Renal cortical epithelial cell (primary cell): Measurements from ENCODE around the gene CTPS2. TPM values are rescaled to one million over a fixed set of nuclear protein-coding genes. Genes with fewer than 3 reads are reported as not detected.
A peak's percentile ranks its signal among the peaks of the same experiment; 100 is the strongest.
"Not testable (repeated sequence)": the region's sequence is repeated elsewhere in the genome, so short reads cannot be mapped to it uniquely, and the experiment has no call there.

Source experiments
- DNase-seq: peaks from one replicate; pipeline ENCODE4 v3.0.0-alpha.2; 2011; ENCODE audit warnings: low read depth
- total RNA-seq: library from RNA; depleted of rRNA; stranded (reverse); fragments of >200 nt; gene quantifications from 2 replicates; pipeline ENCODE4 v1.2.3, GENCODE V29; 2014

The CTPS2 gene
- total RNA-seq, 1 donor from 2014 or later, result 25.3 TPM

DNA sequence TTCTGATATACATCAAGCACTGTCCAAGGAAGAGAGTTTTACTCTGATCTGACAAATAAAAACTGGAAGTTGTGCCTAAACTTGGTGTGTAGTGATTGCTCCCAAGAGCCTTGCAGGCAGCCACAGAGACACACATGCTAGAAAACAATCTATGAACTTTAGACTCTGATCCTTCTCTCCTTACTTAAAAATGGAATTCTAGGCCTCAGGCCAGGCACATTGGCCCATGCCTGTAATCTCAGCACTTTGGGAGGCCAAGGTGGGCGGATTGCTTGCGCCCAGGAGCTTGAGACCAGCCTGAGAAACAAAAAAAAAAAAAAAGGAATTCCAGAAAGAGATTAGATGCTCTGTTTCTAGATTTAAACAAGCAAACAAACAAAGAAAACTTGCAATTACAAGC lies 108.1 kb downstream of the CTPS2 start:
- no peak for DNase-seq

DNA sequence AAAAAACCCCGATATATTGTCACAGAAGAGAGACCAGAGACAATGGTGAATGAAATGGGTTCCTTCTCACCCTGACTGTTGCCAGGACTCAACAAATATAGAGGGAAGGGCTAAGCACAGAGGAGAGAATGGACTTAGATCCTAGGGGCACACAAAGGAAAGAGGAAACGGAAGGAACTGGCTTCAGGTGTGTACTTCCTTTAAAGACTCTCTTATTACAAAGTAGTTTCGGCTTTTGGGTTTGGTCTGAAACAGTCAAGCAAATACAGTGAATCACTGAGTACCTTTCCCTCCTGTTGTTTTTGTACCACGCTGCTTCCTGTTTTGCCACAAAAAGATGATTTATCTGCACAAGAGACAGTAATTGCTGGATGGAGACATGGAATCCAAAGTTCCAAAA lies 108.6 kb downstream of the CTPS2 start:
- DNase-seq, result peak; percentile 16

DNA sequence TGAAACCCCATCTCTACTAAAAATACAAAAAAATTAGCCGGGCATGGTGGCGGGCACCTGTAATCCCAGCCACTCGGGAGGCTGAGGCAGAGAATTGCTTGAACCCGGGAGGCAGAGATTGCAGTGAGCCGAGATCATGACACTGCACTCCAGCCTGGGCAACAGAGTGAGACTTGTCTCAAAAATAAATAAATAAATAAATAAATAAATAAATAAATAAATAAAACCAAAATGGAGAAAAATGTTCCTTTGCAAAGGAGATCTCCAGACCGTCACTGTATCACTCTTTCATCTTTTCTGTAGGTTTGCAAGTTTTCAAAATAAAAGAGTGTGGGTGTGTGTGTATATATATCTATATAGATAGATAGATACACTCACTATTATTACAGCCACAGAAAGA lies 109.2 kb downstream of the CTPS2 start:
- not testable (repeated sequence) for DNase-seq

DNA sequence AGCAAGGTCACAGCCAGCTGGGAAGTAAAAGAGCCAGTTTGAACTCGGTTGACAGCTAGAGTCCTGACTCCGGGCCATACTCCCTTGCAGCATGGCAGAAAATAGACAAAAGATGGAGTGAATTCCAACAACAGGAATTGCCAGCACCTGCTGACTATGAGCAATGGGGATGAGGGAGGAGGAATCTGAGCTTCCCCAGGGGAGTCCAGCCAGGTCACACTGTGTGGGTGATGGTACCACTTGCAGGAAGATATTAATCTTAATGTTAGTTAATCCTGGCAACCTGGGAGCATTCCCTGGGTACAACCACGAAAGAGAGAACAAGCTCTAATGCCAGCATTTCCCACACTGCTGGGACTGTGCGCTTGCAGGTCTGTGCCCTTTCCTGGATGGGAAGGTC lies 110.6 kb downstream of the CTPS2 start:
- no peak for DNase-seq

DNA sequence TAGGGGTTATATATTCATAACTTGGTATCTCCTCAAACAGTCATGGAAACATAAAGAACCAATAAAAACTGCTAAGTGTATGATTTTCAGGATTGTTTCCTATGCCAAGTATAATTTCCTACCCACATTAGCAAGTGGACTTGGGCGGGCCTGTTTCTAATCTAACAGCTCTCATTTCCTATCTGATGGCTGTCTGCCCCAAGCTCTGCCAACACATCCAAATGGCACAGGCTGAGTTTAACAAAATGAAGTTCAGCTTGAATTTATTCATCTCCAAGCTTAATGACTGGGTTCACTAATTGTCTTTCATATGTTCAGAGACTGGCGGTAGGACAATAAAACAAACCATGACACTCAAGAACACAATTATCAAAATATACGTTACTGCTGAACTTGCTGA lies 118.0 kb downstream of the CTPS2 start:
- DNase-seq, result no peak

DNA sequence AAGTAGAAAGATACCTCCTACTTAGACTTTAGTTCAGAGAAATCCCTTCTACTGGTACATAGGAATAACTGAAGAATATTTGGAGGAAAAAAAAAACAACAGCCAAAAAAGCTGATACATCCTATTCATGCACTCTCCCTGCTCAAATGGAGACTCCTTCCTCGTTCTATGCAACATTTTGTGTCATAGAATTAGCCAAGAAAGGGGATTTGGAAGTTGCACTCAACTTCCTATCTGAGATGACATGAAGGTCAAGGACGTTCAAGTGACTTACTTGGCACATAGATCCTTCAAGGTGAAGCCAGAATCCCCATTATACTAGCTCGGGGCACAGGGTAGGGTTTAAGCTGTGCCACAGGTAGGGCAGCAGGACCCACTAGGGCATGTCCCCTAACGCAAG lies 118.7 kb downstream of the CTPS2 start:
- no peak for DNase-seq

DNA sequence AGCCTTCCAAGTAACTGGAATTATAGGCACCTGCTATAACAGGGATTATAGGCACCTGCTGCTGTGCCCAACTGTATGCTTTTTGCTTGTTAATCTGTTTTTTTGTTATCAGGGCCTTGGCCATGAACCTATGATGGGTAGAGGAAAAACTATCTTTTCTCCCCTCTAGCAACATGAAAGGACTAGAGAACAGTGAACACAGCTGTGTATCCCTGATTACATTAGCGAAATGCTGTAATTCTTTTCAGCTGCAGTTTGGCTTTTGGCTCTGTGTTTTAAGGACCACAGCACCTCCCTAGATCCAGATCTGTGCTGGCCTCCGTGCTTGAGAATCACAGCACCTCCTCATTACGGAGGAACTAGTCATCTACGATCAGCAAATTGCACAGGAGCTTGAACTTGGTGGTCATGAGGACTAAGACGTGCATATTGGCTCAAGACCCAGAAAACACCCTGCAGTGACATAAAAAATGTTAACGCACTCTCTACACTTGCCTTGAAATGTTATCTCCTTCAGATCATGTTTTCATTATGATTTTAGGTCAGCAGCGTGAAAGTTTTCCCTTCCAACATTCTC lies 120.2 kb downstream of the CTPS2 start:
- DNase-seq, result no peak

DNA sequence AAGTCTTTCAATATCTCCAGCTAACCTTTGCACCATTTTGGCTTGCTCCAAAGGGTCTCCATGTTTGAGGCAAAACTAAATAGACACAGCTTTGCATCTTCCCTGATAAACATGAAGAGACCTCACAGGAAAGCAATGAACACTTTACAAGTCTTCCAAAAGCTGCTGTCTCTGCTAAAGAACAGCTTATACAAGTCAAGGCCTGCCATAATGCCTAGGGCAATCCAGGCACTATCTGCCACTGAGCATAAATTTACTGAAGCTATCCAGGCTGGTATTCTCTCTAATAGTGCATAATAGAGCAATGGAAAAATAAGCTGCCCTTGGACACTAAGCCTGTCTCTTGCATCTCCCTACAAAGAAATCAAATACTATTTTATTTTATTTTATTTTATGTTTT lies 122.6 kb downstream of the CTPS2 start:
- no peak for DNase-seq

DNA sequence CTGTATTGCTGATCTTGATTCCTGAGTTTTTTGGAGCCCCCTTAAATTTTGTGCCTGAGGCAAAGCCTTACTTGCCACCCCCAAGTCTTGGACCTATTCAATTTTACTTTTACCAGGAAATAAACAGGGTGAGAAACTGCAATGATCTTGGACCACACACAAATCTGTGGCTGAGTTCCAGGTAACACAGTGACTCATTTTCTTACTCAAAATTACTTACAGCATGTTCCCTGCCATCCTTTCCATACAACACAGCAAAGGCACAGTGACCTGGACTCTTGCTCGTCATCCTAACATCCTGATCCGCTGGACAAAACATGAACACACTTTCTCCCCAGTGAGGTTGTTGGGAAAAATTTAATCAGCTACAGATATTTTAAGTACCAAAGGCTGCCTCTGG lies 123.3 kb downstream of the CTPS2 start:
- DNase-seq, result peak; percentile 70

DNA sequence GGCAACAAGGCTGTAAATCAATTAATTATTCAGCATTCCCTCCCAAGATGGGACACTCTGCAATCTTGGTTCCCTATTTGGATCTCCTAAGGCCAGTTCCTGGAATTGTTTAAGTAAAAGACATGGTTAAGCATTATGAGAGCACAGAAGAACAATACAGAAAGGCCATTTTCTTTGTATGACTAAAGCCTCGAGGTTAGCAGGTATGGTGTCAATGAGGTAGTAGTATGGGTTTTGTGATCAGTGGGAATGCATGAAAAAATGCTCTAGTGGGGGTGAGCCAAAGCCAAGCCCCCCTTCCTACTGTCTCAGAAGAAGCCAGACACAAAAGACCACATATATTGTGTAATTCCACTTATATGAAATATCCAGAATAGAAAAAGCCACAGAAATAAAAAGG lies 124.2 kb downstream of the CTPS2 start:
- peak; percentile 23 for DNase-seq

DNA sequence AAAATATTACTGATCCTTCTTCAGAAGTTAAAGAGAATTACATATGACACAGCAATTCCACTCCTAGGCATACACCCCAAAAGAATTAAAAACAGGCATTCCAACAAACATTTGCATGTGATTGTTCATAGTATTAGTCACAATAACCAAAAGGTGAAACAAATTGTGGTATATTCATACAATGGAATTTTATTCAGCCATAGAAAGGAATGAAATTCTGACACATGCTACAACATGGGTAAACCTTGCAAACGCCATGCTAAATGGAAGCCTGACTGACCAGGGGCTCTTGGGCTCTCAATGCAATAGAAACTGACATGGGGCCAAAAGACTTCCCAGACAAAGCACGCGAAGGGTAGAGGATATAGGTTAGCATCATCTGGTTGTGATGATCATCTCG lies 124.6 kb downstream of the CTPS2 start:
- DNase-seq, result no peak

DNA sequence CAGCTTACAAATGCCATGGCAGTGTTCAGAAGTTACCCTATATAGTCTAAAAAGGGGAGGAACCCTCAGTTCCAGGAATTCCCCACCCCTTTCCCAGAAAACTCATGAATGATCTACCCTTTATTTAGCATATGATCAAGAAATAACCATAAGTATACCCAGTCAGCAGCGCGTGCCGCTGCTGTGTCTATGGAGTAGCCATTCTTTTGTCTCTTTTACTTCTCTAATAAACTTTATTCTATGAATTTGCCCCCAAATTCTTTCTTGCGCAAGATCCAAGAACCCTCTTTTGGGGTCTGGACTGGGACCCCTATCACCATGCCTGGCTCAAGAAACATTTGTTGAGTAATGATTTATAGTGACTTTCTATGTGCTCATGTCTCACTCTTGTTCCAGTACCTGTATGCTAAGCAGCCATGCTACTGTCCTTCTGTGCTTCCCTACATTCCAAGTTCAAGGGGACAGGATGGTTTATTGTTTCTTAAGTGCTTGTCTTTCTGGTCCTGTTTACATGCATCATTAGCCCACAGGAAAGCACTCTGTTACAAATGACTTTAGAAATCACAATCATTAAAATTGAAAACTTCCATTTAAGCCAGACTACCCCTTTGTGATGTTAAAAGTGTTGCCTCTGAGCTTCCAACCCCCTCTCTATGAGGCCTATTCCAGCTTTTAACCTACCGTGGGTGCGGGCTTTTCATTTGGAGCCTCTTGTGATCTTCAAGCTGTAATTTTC lies 125.9 kb downstream of the CTPS2 start:
- DNase-seq, result no peak

DNA sequence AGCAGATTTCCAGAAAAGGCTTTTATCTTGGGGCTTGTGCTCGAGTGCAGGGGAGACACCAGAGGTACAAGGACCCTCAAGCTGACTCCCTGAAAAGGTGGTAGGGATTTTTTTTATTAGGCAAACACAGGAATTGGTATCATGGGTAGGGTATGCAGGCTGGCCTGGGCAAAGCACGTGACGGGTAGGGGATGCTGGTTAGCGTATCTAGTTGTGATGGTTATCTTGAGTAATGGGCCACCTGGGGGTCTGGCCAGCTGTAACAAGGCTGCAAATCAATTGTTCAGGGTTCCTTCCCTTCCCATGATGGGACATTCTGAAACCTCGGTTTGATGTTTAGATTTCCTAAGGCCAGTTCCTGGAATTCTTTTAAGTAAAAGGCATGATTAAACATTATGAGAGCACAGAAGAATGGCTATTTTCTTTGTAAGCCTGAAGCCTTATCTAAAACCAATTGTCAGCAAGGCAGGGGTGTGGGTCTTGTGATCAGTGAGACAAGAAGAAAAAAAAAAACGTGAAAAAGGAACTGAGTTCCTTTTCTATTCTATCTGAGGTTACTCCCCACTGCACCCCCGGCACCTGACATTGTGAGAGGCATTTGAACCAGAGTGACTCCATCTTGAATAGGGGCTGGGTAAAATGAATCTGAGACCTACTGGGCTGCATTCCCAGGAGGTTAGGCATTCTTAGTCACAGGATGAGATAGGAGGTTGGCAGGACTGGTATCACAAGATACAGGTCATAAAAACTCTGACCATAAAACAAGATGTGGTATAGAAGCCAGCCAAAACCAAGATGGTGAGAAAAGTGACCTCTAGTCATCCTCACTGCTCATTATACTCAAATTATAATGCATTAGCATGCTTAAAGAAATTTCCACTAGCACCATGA lies 126.7 kb downstream of the CTPS2 start:
- DNase-seq, result no peak

DNA sequence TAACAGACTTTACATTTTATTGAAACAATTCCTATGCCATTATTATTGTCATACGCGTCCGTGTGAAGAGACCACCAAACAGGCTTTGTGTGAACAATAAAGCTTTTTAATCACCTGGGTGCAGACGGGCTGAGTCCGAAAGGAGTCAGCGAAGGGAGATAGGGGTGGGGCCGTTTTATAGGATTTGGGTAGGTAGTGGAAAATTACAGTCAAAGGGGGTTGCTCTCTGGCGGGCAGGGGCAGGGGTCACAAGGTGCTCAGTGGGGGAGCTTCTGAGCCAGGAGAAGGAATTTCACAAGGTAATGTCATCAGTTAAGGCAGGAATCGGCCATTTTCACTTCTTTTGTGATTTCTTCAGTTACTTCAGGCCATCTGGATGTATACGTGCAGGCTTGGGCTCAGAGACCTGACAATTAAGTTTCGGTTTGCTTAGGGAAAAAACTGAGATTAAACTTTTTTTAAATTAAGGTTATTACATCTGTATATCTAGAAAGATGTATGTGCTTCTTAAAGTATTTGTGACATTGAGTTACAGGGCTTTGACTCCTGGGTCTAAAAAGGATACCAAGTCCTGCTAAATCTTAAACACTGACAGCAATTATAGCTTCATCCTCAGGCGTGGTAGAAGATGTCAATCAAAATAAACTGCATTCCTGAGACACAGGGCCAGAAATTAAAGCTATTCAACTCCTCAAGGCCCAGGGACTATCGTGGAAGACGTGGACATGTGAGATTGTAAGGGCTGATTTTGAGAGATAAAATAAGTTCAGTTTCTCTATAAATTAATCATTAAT lies 132.3 kb downstream of the CTPS2 start:
- DNase-seq, result not testable (repeated sequence)

DNA sequence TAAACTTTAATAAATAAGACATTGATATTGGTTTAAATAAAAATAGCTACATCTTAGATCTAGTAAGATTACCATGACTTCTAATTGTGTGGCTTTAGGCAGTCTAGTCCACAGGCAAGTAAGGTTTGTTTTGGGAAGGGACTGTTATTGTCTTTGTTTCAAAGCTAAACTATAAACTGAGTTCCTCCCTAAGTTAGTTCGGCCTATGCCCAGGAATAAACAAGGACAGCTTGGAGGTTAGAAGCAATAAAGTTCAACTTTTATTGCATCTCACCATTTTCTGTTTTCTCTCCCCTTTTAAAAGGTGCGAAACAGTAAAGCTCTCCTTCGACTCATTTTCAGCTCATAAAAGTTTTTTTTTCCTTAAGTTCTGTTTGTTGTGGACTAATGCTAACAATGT lies 133.0 kb downstream of the CTPS2 start:
- no peak for DNase-seq

DNA sequence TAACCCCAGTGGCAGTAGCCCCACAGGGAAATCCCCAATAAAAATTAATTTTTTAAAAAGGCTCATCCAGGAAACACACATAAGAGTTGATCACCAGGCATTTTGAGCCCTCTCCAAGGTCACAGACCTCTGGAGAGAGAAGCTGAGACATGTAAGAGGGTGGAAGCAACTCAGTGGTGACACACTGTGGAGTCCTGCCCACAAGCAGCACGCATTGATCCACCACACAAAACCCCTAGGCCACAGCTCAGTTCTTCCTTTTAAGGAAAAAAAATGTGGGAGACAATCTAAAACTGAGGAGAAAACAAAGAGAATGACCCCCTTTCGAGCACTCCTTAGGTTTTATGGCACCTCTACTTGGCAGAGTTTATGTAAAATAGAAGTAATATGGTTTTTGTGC lies 134.3 kb downstream of the CTPS2 start:
- DNase-seq, result no peak

DNA sequence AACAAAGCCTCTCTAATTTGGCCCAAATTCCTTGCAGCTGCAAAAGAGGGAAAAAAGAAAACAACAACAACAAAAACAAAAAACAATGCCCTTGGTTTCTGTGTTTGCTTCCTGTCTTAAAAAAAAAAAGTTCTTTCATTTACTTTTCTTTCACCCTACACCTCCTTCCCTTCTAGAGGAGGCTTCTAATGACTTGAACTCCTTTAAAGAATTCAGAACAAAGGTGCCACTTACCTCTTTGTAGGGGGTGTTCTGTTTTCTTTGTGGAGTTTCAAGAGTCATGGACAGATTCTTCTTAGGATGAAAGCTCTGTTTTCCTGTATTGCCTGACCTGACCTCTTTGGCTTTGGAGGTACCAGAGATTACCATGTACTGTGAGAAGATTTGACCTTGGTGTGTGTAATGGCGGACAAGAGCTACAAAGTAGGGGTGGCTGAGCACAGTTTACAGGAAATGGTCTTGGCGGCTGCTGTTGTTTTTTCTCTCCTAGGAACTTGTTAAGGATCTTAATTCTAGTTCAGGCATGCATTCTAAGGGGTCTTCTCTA lies 134.9 kb downstream of the CTPS2 start:
- DNase-seq, result no peak

DNA sequence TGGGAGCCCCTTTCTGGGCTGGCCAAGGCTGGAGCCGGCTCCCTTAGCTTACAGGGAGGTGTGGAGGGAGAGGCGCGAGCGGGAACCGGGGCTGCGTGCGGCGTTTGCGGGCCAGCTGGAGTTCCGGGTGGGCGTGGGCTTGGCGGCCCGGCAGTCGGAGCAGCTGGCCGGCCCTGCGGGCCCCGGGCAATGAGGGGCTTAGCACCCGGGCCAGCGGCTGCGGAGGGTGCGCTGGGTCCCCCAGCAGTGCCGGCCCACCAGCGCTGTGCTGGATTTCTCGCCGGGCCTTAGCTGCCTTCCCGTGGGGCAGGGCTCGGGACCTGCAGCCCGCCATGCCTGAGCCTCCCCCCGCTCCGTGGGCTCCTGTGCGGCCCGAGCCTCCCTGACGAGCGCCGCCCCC lies 137.1 kb downstream of the CTPS2 start:
- DNase-seq, result not testable (repeated sequence)

DNA sequence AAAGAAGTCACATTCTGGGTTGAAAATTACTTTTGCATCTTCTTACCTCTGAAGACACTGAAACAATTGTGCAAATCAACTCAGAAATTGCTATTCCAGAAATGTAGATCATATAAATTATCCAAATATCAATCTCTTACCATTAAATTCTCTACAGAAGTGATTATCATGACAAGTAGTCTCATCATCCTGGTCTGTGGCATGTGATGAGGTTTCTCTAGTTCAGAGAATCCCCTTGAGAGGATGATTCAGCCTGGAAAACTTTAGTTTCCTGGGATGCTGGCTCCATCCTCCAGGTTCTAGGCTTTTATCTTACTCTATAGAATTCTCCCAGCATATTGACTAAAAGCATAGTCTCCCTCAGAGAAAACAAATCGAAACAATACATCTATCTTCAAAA lies 138.7 kb downstream of the CTPS2 start:
- no peak for DNase-seq

DNA sequence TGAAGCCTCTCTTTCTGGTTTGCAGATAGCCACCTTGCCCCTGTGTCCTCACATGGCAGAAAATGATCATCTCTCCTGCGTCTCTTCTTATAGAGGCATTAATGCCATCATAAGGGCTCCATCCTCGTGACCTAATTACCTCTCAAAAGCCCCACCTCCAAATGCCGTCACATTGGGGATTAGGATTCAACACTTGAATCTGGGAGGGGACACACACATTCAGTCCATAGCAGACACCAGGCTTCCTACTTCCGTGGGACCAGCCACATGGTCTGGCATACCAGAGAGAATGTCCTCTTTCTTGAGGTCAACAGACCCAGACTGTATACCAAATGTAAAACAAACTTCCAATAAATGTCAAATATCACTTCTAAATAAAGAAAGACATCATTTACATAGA lies 144.8 kb downstream of the CTPS2 start:
- DNase-seq, result no peak

DNA sequence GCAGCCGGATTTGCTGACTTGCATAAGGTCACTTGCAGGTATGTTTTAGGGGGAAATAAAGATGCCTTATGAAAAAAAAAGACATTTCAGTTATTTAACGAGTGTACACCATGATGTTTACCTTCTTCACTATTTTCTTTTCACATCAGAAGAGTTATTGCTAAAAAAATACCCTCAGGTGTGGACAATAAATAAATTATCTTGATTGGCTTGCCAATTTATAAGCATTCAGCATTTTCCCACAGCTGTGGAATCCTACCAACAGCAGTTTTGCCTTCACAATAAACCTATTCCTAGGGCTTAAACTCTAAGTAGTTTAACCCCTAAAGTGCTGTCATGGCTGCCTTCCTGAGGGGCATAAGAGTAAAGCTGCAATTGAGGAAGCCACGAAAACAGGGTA lies 145.9 kb downstream of the CTPS2 start:
- no peak for DNase-seq

DNA sequence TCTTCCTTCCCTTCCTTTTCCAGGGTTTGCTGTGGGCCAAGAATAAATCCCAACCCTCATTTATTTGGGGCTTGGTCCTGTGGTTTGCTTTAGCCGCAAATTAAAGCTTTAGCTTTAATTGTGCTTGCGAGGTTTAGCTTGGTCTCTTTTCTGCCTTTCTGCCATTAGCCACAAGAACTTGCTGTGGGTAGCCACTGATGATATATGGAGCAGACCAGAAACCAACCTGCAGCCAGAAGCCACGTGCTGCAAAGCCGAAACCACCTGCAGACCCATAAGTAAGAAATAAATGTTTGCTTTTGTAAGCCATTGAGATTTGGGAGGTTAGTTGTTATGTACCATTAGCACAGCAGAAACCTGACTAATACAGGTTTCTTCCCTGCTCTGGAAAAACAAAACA lies 152.3 kb downstream of the CTPS2 start:
- DNase-seq, result no peak
